HepG2 (cell line): Measurements from ENCODE around the gene GTF2A1. TPM values are rescaled to one million over a fixed set of nuclear protein-coding genes. Genes with fewer than 3 reads are reported as not detected.

Source experiments
- KDM3A ChIP-seq: IDR thresholded peaks from 2 replicates; pipeline ENCODE4 v1.6.1; 2018; ENCODE audit warnings: low read depth, missing compliant biosample characterization
- KDM5B ChIP-seq: sonication (generic); formaldehyde crosslinking; IDR thresholded peaks from 2 replicates; pipeline ENCODE4 v1.4.0; 2020; ENCODE audit warnings: missing genetic modification reagents, mild to moderate bottlenecking, borderline replicate concordance
- NCOA5 ChIP-seq: sonication (generic); formaldehyde crosslinking; IDR thresholded peaks from 2 replicates; pipeline ENCODE4 v1.4.0; 2020; ENCODE audit warnings: missing genetic modification reagents
- TRIM24 ChIP-seq: sonication (generic); formaldehyde crosslinking; IDR thresholded peaks from 2 replicates; pipeline ENCODE4 v1.8.0; 2022; ENCODE audit warnings: mild to moderate bottlenecking, missing genetic modification reagents
- ZNF263 ChIP-seq: sonication (generic); formaldehyde crosslinking; IDR thresholded peaks from 2 replicates; pipeline ENCODE4 v1.4.0; 2020; ENCODE audit warnings: missing genetic modification reagents
- ZNF264 ChIP-seq: sonication (generic); formaldehyde crosslinking; IDR thresholded peaks from 2 replicates; pipeline ENCODE4 v1.4.0; 2020; ENCODE audit warnings: missing genetic modification reagents
- ZNF614 ChIP-seq: IDR thresholded peaks from 2 replicates; pipeline ENCODE4 v1.6.1; 2018; ENCODE audit warnings: missing biosample characterization, missing genetic modification reagents, inconsistent platforms, borderline replicate concordance
- polyA plus RNA-seq, 8 experiments: library from polyadenylated mRNA; depleted of rRNA in 3 of 8; stranded (reverse) in 7 of 8; unstranded in 1 of 8; fragments of >200 nt; fragmentation: Illumina TruSeq in 4 of 8; extraction: Trizol in 4 of 8; gene quantifications; 2 replicates each; pipeline versions ENCODE4 v1.2.1 to v1.2.3, GENCODE V29; 2011 to 2016; ENCODE audit warnings: low read depth in 4 of 8, missing spikeins in 1 of 8, mixed read lengths in 1 of 8; ENCODE audit not compliant: insufficient read depth in 1 of 8
- total RNA-seq, 5 experiments: library from RNA; depleted of rRNA; stranded (reverse); fragments of >200 nt; fragmentation: Illumina TruSeq; extraction: Trizol; gene quantifications; 2 replicates each; pipeline ENCODE4 v1.2.3, GENCODE V29; 2016; ENCODE audit warnings: low read depth in 1 of 5
- TF ChIP-seq, protein P1 (sequence below), 2 experiments: sonication (generic) in 1 of 2; formaldehyde crosslinking in 1 of 2; IDR thresholded peaks; 2 replicates each; pipeline versions ENCODE4 v1.4.0 to v1.6.1; 2018 to 2020; ENCODE audit warnings: missing genetic modification reagents in 2 of 2, borderline replicate concordance in 1 of 2, low read depth in 1 of 2, mild to moderate bottlenecking in 1 of 2, missing biosample characterization in 1 of 2
- TF ChIP-seq, protein P2 (sequence below): IDR thresholded peaks from 2 replicates; pipeline ENCODE4 v1.6.1; 2016; ENCODE audit warnings: low read depth, control low read depth
- TF ChIP-seq, protein P3 (sequence below): sonication (generic); formaldehyde crosslinking; IDR thresholded peaks from 2 replicates; pipeline ENCODE4 v1.4.0; 2020; ENCODE audit warnings: mild to moderate bottlenecking, missing genetic modification reagents, borderline replicate concordance

Gene GTF2A1
- total and polyA plus RNA-seq, 2 of the 13 experiments (the other 11 are each of a cell fraction or from before 2014, with no cell fraction given) = 14.9 to 17.5 TPM

DNA sequence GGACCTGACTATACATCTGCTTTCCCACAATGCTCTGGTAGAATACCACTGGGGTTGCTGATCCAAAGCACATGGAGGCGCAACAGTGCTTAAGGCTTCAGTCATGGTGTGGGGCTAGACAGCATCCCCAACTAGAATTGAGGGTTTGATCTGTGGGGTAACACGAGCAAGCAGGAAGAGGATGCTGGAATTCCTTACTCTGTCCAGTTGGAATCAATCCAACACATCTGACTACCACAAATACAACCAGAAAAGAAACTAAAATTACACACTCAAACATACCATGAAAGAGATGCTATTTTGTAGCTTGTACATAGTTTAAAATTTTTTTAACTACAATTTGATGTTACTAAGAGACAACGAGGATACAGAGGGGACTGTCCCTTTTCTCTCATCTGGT is 40.4 kb upstream of the GTF2A1 start (continued):
- TF ChIP-seq, protein P1, sequence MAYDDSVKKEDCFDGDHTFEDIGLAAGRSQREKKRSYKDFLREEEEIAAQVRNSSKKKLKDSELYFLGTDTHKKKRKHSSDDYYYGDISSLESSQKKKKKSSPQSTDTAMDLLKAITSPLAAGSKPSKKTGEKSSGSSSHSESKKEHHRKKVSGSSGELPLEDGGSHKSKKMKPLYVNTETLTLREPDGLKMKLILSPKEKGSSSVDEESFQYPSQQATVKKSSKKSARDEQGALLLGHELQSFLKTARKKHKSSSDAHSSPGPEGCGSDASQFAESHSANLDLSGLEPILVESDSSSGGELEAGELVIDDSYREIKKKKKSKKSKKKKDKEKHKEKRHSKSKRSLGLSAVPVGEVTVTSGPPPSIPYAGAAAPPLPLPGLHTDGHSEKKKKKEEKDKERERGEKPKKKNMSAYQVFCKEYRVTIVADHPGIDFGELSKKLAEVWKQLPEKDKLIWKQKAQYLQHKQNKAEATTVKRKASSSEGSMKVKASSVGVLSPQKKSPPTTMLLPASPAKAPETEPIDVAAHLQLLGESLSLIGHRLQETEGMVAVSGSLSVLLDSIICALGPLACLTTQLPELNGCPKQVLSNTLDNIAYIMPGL (CRISPR knock-in tag; IDR thresholded peaks at IDR 0.05; ENCODE audit: borderline replicate concordance in 1 of 2, low read depth in 1 of 2) = no peak
- no peak for TF ChIP-seq ZNF614 (CRISPR knock-in tag)
- TF ChIP-seq, protein P2, sequence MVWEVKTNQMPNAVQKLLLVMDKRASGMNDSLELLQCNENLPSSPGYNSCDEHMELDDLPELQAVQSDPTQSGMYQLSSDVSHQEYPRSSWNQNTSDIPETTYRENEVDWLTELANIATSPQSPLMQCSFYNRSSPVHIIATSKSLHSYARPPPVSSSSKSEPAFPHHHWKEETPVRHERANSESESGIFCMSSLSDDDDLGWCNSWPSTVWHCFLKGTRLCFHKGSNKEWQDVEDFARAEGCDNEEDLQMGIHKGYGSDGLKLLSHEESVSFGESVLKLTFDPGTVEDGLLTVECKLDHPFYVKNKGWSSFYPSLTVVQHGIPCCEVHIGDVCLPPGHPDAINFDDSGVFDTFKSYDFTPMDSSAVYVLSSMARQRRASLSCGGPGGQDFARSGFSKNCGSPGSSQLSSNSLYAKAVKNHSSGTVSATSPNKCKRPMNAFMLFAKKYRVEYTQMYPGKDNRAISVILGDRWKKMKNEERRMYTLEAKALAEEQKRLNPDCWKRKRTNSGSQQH (CRISPR knock-in tag) = no peak
- TF ChIP-seq ZNF263 (CRISPR knock-in tag) = no peak
- TF ChIP-seq KDM3A (CRISPR knock-in tag) = no peak
- no peak for TF ChIP-seq NCOA5 (CRISPR knock-in tag)
- no peak for TF ChIP-seq ZNF264 (CRISPR knock-in tag)
- TF ChIP-seq TRIM24 (CRISPR knock-in tag) = no peak
- TF ChIP-seq, protein P3, sequence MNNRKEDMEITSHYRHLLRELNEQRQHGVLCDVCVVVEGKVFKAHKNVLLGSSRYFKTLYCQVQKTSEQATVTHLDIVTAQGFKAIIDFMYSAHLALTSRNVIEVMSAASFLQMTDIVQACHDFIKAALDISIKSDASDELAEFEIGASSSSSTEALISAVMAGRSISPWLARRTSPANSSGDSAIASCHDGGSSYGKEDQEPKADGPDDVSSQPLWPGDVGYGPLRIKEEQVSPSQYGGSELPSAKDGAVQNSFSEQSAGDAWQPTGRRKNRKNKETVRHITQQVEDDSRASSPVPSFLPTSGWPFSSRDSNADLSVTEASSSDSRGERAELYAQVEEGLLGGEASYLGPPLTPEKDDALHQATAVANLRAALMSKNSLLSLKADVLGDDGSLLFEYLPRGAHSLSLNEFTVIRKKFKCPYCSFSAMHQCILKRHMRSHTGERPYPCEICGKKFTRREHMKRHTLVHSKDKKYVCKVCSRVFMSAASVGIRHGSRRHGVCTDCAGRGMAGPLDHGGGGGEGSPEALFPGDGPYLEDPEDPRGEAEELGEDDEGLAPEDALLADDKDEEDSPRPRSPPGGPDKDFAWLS (CRISPR knock-in tag) = no peak
- no peak for TF ChIP-seq KDM5B (CRISPR knock-in tag)
